Type B pancreatic cell (in vitro differentiated cells): ENCODE measurements around the gene TMEM151B. TPM values are rescaled to one million over a fixed set of nuclear protein-coding genes. Genes with fewer than 3 reads are reported as not detected.
A peak's percentile ranks its signal among the peaks of the same experiment; 100 is the strongest.

Source experiments
- DNase-seq: peaks from one replicate; pipeline ENCODE4 v3.0.0; 2021; ENCODE audit warnings: mixed read lengths; ENCODE audit not compliant: unreplicated experiment; ENCODE audit errors: extremely low spot score
- H3K27ac Mint-ChIP-seq: 2 replicates; pipeline ENCODE4 v1.8.0; 2021; ENCODE audit warnings: mild to moderate bottlenecking, mixed read lengths
- H3K27me3 Mint-ChIP-seq: 2 replicates; pipeline ENCODE4 v1.8.0; 2021; ENCODE audit warnings: mixed read lengths
- H3K36me3 Mint-ChIP-seq: 2 replicates; pipeline ENCODE4 v1.8.0; 2021; ENCODE audit warnings: mixed read lengths
- H3K4me1 Mint-ChIP-seq: one replicate; pipeline ENCODE4 v1.8.0; 2021; ENCODE audit warnings: mixed read lengths; ENCODE audit not compliant: unreplicated experiment
- H3K4me3 Mint-ChIP-seq: 2 replicates; pipeline ENCODE4 v1.8.0; 2021; ENCODE audit warnings: mild to moderate bottlenecking, mixed read lengths
- H3K9me3 Mint-ChIP-seq: 2 replicates; pipeline ENCODE4 v1.8.0; 2021; ENCODE audit warnings: mixed read lengths
- CTCF ChIP-seq: fragments of 200-600 bp; sonication (generic); conservative IDR thresholded peaks from 2 replicates; pipeline ENCODE4 v1.5.0; 2021; ENCODE audit warnings: antibody characterized with exemption, mild to moderate bottlenecking
- total RNA-seq: library from RNA; stranded (reverse); gene quantifications from 2 replicates; pipeline ENCODE4 v1.2.1, GENCODE V29; 2021; ENCODE audit warnings: low replicate concordance

Gene TMEM151B
- total RNA-seq, 1 donor from 2014 or later: 3.2 TPM

GRCh38 chr6:44243345-44243744 is 26.9 kb upstream of the TMEM151B start:
- no peak for TF ChIP-seq CTCF
- no peak overlapping the region for H3K27ac Mint-ChIP-seq
- H3K4me3 Mint-ChIP-seq: no peak overlapping the region
- peaks cover 6% of the 10 kb centered on the region for H3K27me3 Mint-ChIP-seq
- peaks cover 11% of the 10 kb centered on the region for H3K36me3 Mint-ChIP-seq
- DNase-seq: no peak
- H3K9me3 Mint-ChIP-seq: no peaks in the 10 kb centered on the region
- H3K4me1 Mint-ChIP-seq: peaks cover 11% of the 10 kb centered on the region

GRCh38 chr6:44245391-44245911 is 24.8 kb upstream of the TMEM151B start:
- TF ChIP-seq CTCF: no peak
- DNase-seq: no peak
- Mint-ChIP-seq H3K4me1 (peaks cover 23% of the 10 kb centered on the region), H3K9me3 (no peaks in the 10 kb centered on the region), H3K27ac (peak overlapping the region; percentile 100), H3K36me3 (peaks cover 27% of the 10 kb centered on the region), H3K27me3 (peaks cover 6% of the 10 kb centered on the region), H3K4me3 (peak overlapping the region; percentile 99)

GRCh38 chr6:44245912-44246662 is 24.2 kb upstream of the TMEM151B start:
- Mint-ChIP-seq H3K4me1 (peaks cover 24% of the 10 kb centered on the region), H3K27me3 (peaks cover 6% of the 10 kb centered on the region), H3K9me3 (no peaks in the 10 kb centered on the region), H3K27ac (peak overlapping the region; percentile 100), H3K36me3 (peaks cover 29% of the 10 kb centered on the region), H3K4me3 (peak overlapping the region; percentile 99)
- TF ChIP-seq CTCF: peak; percentile 42
- DNase-seq: peak; percentile 91

- Mint-ChIP-seq H3K36me3 (peaks cover 36% of the 10 kb centered on the region), H3K4me3 (peak within 1 kb of the TSS; percentile 99), H3K4me1 (peaks cover 27% of the 10 kb centered on the region), H3K9me3 (no peaks in the 10 kb centered on the region), H3K27me3 (peaks cover 6% of the 10 kb centered on the region), H3K27ac (peak within 1 kb of the TSS; percentile 100)
- DNase-seq: peak; percentile 92
- no peak for TF ChIP-seq CTCF
Observed at GRCh38 chr6:44246663-44247337, 23.4 kb upstream of the TMEM151B start, which contains the start of gene HSP90AB1. HSP90AB1 (plus strand) TSS chr6:44247101; CDS start chr6:44248630, 1,529 bp downstream.

GRCh38 chr6:44247338-44248302 is 22.6 kb upstream of the TMEM151B start:
- TF ChIP-seq CTCF: no peak
- no peak for DNase-seq
- Mint-ChIP-seq H3K27me3 (peaks cover 6% of the 10 kb centered on the region), H3K9me3 (no peaks in the 10 kb centered on the region), H3K27ac (peak overlapping the region; percentile 100), H3K36me3 (peaks cover 41% of the 10 kb centered on the region), H3K4me1 (peaks cover 30% of the 10 kb centered on the region), H3K4me3 (peak overlapping the region; percentile 99)
